NCI-H1048 (cell line): Measurements from ENCODE around the gene PRPF40B.
A peak's percentile ranks its signal among the peaks of the same experiment; 100 is the strongest.
"Not testable (repeated sequence)": the region's sequence is repeated elsewhere in the genome, so short reads cannot be mapped to it uniquely, and the experiment has no call there.

Experiments
- DNase-seq: peaks from one replicate; lab custom pipeline; 2025; lab: John Stamatoyannopoulos, UW

PRPF40B gene

DNA sequence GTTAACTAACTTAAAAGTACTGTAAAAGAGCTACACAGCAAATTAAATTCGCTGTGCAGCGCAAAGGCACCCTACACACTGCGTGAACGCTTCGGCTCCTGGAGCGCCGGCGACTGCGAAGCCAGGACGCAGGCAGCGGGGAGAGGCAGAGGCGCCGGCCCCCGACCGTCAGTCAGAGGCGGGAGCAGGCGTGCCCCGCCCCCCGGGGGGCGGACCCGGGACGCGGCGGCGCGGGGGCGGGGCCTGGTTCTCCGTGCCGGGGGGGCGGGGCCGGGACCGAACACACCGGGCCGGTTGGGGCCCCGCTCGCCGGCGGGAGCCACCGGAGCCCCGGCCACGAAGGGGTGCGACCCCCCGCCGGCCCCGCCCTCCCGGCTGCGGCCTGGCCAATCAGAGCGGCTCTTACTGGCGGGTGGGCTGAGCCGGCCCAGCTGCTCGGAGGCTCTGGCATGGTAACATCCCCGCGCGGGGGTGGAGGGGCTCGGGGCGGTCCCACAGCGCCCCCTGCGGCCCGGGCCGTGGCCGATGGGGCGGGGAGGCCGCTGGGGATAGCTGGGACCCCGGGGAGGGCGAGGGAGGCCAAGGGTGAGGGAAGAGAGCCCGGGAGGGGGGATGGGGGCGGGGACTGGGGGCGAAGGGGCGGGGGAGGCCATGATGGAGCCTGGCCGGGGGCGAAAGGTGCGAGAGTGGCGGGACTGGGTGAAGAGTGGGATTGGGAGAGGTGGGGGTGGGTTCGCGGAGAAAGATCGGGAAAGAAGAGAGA lies at the start of gene PRPF40B:
Gene PRPF40B (plus strand): TSS at position 420 of the 763 bp plus-strand sequence. CDS start 30 bp downstream, at position 450.
- peak; percentile 78 for DNase-seq

DNA sequence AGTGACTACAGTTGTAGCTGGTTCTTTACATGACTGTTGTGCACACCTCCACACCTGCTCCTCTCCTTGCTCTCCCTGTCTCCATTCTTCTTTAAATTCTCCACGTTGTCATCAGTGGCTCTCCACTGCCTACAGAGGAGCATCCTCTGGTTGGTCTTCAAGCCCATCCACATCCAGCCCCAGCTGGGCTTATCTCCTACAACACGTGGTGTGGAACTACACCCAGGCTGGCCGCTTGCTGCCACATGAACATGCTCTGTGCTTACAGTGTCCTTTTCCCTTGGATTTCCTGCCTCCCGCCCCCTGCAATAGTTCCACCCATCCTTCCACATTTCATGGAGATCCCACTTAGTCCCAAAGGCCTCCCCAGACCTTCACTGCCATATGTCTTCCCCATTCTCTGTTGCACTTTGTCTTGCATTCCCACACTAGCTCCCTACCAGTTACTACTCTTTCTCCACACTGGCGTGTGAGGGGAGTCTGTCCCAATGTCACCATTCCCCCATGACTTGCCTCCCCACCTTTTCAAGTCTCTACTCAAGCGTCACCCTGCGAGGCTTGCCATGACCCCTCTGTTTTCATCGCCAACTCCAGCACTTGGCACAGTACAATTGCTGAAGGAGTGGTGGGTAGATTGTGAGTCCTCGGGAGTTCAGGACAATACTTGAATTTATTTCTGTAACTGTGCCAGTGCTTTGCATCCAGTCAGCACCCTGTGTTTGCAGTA lies 45.6 kb upstream of the PRPF40B start:
- no peak for DNase-seq

DNA sequence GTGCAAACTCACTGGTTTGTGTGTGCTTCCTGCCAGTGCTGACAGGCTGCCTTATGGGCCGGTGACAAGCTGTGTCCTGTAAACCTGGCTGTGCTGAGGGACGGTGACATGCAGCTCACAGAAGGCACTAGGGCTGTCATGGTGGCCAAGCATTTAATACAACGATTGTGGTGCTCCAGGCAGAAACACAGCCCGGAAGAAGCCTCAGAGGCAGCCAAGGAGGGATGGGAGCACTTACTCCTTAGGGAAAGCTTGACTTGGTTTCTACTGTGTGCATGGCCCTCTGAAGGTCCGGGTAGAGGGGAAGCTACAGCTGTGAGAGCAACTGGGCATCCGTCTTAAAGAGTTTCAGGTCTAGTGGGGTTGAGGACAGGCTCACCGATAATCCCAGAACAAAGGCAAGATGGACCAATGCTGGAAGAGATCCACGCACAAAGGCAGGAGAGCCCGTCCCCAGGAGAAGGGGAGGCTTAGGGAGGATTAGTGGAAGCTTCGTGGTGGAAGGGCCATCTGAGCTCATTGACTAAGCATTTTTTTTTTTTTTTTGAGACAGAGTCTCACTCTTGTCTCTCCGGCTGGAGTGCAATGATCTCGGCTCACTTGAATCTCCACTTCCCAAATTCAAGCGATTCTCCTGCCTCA lies 44.8 kb upstream of the PRPF40B start:
- no peak for DNase-seq

DNA sequence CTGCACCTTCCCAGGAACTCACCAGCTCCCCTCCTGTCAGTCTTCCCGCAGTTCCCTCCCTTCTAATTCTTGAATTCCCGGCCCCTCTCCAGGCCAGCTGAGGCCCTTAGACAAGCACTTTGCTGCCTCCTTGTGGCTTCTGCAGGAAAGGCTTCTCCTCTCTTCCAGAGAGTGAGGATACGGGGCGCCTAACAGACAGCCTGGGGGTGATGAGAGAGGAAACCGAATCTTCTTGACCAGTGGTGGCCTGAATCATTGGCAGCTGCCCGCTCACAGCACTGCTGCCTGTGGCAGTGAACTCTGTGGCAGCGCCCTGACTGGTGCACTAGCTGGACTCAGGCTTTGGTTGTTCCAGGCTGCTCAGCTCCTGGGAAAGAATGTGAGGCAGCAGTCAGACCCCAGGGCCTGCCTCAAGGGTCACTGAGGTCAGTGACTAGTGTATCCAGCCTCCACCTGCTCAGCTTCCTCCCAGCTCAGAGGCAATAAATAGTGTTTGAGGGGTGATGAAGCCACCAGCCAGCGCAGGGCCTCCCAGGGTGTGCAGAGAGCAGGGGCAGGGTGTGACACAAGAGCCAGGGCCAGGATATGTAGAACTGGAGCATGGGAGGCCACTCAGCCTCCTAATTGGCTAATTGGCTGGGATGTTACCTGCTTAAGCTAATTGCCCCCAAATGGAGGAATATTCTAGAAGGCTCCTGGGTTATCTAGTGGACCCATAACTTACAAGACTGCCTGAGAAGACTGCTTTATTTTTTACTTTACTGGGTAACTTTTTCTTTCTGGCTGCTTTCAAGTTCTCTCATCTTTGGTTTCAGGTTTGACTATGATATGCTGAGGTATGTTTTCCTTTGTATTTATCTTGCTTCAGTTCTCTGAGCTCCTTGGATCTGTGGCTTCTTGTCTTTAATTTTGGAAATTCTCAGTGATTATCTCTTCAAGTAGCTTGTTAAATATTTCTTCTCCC lies 42.5 kb upstream of the PRPF40B start:
- DNase-seq: peak; percentile 36

DNA sequence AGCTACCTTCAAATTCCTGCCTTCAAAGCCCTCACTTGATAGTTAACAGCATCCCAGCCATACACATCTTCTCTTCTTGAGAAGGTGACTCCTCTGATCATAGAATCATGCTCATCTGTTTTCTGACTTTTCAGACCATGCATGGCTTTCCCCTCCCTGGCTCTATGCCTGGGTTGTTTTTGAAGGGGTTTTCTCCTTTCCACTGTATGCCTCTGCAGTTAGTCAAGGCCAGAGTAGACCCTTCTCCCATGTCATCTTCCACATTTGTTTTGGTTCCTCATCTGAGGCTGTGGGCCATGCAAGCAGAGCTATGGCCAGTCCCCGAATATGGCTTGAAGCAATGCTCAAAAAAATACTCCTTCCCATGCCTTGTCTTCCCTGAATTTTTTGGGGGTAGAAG lies 41.2 kb upstream of the PRPF40B start:
- no peak for DNase-seq

DNA sequence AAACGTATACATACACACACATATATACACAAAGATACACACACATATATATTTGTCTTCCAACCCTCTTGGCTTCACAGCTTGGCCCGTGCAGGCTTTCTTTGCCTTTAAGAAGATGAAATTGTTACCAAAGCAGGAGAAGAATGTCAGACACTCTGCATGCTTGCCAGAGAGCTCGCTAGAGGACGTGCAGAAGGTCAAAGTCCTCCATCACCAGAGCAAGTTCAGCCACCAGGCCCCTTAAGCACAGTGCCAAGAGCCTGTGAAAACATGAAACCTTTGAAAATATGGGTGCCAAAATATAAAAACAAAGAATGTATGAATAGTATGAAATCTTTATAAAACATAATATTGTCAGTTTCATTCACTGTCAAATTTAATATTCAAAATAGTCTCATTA lies 40.5 kb upstream of the PRPF40B start:
- DNase-seq: no peak

DNA sequence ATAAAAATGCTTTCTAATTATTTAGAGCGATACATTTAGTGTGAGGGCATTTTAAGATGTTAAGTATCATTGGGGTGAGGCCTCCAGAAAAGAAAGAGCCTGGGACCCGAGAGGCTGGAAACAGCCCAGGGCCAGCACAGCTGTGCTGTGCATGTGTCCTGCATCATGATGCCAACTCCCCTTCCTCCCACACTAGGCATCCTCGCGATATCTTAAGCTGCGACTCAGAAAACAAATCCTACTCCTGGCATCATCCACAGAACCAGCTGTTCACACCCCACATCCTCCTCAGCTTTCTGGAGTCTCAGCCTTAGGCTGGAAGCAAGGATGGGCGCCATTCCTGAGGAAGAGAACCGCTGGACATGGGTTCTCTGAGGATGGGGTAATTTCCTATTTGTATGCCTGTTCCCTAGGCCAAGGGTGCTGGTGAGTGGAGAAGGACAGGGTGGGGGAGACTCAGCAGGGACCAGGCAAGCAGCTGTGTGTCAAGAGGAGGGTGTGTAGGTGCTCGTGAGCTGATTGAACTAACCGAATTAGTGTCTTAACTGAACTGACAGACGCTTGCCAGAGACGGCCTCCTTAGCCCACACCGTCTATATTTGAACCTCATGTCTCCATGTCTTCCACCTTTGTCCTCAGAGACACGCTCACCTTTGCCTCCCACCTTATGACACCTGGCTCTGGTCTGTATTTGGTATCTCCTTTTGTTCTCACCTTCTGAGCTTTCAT lies 39.8 kb upstream of the PRPF40B start:
- DNase-seq: no peak

DNA sequence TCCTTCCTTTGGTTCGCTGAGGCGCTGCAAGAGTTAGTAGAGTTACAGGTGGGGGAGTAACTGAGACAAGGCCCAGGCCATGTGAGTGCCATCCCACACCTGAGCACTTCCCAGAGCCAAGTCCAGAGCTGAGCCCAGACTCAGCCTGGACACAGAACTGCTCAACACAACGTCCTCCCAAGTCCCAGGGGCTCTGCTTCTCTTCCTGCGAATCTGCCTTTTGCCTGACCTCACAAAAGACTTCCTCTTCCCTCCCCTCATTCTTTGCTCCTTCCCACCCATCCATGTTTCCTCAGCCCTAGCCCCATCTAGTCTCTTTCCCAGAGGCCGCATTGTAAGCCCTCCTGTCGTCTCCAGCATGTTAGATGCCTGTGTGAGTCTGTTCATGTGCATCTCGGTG lies 38.8 kb upstream of the PRPF40B start:
- no peak for DNase-seq

DNA sequence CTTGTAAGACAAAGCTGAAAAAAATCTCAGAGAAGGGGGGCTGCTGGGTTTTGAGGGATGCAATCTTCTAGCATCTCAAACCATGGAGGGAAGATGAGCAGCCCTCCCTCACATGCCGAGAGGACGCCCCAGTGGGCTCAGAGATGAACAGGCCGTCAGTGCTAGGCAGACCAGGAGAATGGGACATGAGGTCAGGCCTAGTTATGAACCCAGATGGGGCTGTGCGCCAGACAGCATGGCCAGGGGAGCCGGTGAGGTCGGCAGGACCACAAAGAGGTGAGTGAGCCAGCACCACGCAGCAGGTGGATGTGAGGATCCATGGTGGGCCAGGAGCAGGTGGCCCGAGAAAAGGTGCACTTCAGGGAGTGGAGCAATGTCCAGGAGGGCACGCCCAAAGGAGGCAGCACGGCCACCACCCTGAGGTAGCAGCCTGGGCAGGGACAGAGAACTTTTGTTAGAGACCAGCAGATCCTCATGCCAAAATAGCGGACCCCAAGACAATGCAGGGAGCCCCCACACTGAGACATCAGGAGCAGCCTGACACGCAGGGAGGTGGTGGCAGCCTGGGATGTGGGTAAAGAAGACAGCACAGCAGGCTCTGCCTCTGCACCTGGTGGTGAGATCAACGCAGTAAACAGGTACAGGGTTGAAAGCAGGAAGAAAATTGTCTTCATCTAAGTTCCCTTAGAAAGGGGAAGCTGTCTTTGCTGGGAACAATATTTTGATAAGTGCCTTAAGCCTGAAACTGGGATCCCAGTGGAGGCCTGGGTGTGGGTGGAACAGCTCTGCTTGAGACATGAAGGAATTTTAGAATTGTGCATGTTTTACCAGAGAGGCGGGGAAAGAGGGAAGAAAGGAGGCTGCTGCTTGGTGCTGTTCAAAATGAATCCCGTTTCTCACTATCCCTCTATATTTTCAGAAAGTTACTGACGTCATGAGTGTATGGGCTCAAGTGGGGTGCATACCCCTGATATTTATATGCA lies 37.6 kb upstream of the PRPF40B start:
- no peak for DNase-seq

DNA sequence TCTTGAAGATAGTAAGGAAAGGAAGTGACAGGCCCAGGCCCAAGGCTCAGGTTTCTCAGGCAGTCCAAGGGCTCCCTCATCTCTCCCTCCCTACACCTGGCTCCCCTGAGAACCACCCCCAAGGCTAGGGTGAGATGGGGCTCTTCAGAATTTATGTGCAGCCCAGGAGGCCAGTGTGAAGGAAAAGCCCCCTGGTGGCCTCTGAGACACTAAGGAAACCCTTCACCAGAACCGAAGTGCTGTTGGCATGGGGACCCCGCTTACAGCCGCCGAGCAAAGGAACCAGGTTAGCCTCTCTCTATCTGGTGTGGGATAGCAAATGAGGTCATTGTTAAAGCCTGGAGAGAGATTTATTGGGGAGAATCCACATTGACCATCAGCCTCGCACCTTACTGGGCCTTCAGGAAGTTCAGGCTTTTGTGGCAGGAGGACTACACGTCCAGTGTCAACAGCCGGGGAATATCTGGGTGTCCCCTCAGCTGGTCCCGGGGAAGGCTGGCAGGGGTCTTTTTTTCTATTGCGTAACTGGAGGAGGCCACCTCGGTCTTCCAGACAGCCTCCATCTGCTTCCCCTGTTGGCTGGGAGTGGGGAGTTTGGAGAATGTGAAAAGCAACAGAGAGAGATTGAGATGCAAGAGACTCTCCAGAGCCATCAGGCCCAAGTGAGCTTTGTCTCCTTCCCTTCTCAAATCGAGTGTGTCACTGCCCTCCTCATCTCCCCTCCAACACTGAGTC lies 36.0 kb upstream of the PRPF40B start:
- DNase-seq: no peak

DNA sequence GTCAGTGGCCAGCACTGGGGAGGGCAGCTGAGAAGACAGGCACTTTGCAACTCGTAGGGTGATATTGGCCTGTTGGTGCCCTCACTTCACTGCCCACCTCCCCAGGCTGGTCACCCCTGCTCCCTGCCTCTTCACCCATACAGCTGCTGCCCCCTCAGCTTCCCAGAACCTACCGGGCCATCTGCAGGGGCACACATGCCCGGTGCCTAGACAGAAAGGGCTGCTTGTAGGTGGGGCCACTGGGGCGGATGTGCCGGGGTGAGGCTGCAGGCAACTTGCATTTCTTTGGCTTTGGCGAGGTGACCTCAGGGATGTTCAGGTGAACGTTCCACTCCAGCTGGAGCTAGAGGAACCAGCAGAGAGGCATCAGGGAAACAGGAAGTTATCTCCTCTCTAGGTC lies 35.1 kb upstream of the PRPF40B start:
- no peak for DNase-seq

DNA sequence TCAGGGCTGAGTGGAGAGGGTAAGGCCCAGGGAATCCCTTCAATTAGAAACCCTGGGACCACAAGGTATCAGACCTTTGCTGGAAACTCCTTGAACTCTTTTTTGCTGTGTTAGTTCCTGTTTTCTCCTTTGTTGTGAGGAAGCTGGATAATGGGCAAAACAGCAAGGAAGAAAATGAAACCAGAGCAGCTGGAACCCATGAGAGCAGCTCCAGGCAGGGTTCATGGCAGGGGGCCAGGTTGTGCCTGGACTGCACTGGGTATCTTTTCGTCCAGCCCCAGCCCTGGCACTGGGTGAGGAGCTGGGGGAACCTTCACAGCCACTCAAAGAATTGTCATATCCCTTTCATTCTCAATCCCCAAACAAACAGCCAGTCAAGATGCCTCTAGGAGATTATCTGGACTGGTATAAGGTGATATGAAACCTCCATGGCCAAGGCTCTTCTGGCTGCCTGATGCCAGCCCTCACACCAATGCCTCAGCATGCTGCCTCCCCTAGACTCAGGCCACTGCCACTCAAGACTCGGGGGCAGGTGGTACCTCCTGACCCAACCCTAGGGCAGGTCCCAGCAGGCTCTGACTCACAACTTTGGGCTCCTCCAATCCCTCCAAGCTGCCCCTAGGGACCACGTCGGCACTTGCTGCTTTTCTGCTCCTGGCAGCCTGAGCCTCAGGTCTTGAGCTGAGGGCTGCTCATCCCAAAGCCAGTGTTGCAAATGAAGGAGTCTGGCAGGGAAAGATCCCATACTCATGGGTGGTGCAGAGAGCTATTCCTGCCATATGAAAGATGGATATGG lies 34.4 kb upstream of the PRPF40B start:
- DNase-seq: no peak

DNA sequence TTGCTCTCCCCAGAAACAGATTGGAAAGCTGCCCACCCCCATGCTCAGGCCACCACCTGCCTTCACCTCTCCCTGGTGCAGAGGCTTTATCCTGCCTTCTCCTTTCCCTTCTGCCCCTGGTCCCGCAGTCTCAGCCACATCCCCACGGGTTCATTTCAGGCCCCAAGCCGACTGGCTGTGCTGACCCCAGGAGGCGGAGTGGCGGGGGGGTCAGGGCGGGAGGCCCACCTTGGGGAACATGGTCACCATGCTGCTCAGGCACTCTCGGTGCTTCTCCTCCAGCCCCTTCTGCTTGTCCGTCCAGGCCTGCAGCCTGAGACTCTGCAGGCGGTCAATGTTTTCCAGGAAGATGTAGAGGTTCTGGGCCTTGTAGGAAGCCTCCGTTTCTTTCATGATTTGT lies 24.8 kb upstream of the PRPF40B start:
- DNase-seq: no peak

DNA sequence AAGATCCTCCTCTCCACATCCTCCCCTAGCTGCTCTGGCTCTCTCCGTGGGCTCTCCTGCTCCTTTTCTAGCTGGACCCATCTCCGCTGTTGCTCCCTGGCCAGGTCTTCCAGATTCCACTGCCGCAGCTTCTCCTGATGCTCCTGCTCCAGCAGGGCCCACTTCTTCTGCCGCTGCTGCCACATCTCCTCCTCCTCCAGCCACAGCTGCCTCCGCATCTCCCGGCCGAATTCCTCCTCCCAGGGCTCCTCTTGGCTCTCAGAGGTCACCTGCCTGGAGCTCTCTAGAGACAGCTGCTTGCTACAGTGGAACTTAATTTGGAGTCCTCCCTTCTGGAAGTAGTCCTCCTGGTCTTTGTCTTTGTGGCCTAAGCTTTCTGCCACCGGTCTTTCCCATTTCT lies 23.4 kb upstream of the PRPF40B start:
- no peak for DNase-seq

DNA sequence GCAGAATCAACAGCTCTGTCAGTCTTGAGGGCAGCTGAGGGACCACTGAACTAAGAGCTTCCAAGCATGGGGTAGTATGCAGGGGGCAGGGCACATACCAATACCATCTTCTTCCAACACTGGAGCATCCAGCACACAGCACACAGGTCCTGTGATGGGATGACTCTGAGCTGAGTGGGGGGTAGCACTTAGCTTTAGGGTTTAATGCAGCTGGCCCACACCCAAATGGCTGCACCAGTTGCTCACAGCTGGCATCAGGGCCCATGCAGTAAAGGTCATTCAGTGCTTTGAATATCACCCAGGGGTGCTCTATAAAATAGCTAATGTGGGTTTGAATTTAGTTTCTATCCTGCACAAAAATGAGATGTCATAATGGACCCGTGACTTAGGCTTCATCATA lies 19.6 kb upstream of the PRPF40B start:
- no peak for DNase-seq

DNA sequence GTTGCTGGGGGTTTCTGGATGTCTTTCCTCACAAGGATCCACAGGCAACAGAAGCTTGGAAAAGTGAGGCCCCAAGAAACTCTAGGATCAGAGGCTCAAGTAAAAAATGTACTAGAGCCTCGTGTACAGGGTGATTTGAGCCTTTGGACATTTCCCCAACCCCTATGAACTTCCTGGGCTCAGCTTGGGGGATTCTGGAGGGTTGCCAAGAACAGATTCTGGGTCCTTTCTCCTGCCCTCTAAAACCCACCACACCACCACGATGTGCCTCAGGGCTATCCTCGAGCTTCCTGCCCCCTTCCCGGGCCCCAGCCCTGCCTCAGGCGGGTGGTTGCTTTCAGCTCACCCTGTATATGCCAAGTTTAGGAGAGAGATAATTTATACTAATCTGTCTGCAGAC lies 18.5 kb upstream of the PRPF40B start:
- no peak for DNase-seq

DNA sequence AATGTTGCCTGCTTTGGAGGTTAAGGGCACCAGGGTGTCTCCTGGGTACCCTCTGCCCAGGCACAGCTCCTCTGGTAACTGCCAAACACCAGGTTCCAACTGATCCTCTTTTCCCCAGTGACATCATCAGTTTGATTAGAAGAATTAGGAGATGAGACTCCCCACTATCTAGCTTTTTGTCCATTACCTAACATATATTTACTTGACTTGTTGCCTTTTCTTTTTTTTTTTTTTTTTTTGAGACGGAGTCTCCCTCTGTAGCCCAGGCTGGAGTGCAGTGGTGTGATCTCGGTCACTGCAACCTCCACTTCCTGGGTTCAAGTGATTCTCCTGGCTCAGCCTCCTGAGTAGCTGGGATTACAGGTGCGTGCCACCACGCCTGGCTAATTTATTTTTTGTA lies 17.8 kb upstream of the PRPF40B start, which contains the start of gene FAM186B:
Gene FAM186B (minus strand): TSS at position 101 of the 400 bp plus-strand sequence. CDS start 162 bp downstream, outside the sequence.
- DNase-seq: not testable (repeated sequence)
